ENCODE results near the gene L1CAM.

Gene L1CAM

GRCh38 chrX:153865685-153866084 lies 20.3 kb downstream of the L1CAM start:
- DNase-seq (ENCODE audit: low spot score) (no peak), FAIRE-seq (no peak)

DNA sequence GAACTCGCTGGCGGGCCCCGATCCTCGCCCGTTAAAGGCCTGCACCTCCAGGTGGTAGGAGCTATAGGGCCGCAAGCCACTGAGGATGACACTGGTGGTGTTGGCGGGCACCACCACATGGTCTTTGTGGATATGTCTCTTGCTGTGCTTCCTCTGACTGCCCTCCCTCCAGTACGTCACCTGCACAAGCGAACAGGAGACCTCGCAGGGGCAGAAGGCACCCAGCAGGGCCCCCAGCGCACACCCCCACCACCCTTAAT lies 20.7 kb downstream of the L1CAM start:
- no peak for DNase-seq (ENCODE audit: low spot score)
- FAIRE-seq: no peak

- FAIRE-seq: no peak
- no peak for DNase-seq (ENCODE audit: low spot score)
Measured at GRCh38 chrX:153864561-153865320, 21.2 kb downstream of the L1CAM start.

- no peak for DNase-seq (ENCODE audit: low spot score)
- no peak for FAIRE-seq
Measured at GRCh38 chrX:153864101-153864500, 21.9 kb downstream of the L1CAM start.

- DNase-seq (ENCODE audit: low spot score) (no peak), FAIRE-seq (no peak)
Measured at GRCh38 chrX:153863251-153863991, 22.6 kb downstream of the L1CAM start.

GRCh38 chrX:153862369-153863250 lies 23.4 kb downstream of the L1CAM start:
- DNase-seq (ENCODE audit: low spot score): no peak
- FAIRE-seq: no peak

DNA sequence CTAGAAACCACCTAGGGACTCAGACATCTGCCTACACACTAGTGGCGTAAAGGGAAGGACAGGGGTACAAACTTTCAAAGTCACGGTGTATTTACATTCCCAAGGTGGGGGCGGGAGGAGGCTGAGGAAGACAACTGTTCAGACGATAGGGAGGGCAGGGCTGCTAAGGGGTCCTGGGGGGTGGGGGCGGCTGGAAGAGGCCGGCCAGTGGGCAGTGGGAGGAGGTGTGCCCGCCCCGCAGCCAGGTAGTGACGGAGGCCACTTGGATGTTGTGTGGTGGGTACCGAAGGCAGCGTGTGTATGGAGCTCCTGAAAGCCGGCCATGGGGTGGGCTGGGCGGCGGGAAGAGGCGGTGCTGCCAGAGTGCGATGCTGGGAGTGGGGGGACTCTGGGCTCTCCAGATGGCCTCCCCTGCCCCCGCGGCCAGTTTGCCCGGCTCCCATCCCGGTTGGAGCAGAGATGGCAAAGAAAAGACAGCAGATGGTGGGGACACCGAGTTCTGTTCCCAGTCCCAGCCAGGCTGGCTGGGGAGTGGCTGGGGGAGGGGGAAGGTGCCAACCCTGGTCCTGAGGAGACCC lies 24.2 kb downstream of the L1CAM start:
- DNase-seq (ENCODE audit: low spot score) (no peak), FAIRE-seq (no peak)

GRCh38 chrX:153861151-153861550 lies 24.8 kb downstream of the L1CAM start:
- FAIRE-seq: no peak

DNA sequence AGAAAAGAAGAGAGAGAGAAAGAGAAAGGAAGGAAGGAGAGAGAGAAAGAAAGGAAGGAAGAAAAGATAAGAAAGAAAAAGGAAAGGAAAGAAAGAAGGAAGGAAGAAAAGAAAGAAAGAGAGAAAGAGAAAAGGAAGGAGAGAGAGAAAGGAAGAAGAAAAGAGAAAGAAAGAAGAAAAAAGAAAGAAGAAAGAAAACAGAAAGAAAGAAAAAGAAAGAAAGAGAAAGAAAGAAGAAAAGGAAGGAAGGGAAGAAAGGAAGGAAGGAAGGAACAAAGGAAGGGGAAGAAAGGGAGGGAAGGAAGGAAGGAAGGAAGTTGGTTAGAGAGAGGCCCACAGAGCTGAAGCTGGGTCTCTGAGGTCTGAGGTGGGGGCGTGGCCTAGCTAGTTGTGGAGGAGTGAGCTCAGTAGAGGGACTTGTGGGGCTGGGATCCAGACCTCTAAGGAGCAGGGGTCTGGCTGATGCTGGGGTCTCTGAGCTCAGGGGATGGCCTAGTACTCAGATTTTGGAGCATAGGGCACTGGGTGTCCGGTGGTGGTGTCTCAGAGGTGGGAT lies 28.5 kb downstream of the L1CAM start:
- FAIRE-seq (no peak), DNase-seq (ENCODE audit: low spot score) (no peak)

More at GRCh38 chrX:153861151-153861550, 24.8 kb downstream of the L1CAM start:
- no peak for DNase-seq (ENCODE audit: low spot score)

DNA sequence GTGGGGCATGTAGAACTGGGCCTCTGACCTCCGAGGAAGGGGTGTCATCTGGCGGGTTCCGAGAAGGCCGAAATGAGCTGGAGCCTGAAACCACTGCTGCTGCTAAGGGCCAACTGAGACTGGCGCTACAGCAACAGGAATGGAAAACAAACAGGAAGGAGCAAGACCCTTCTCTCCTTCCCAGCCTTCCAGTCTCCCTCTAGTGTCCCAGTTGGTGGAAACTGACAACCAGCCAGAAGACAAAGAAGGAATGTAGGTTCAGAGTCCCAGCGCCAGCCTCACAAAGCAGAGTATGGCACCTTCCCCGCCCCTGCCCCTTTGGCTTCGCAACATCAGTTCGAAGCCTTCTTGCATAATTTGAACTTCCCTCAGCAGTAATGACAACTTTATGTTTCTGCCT lies 31.3 kb downstream of the L1CAM start:
- DNase-seq (ENCODE audit: low spot score) (no peak), FAIRE-seq (no peak)

DNA sequence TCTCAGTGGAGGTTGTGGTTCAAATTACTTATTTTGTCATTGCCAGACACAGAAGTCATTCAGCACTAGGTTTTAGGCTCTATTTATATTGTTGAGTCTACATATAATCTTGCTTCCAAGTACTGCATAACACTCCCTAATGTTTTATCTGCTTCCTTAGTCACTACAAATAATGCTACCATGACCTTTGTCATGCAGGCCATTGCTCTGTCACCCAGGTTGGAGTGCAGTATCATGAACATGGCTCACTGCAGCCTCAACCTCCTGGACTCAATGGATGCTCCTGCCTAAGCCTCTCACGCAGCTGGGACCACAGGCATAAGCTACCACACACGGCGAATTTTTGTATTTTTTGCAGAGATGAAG lies 32.1 kb downstream of the L1CAM start:
- no peak for DNase-seq (ENCODE audit: low spot score)
- no peak for FAIRE-seq

DNA sequence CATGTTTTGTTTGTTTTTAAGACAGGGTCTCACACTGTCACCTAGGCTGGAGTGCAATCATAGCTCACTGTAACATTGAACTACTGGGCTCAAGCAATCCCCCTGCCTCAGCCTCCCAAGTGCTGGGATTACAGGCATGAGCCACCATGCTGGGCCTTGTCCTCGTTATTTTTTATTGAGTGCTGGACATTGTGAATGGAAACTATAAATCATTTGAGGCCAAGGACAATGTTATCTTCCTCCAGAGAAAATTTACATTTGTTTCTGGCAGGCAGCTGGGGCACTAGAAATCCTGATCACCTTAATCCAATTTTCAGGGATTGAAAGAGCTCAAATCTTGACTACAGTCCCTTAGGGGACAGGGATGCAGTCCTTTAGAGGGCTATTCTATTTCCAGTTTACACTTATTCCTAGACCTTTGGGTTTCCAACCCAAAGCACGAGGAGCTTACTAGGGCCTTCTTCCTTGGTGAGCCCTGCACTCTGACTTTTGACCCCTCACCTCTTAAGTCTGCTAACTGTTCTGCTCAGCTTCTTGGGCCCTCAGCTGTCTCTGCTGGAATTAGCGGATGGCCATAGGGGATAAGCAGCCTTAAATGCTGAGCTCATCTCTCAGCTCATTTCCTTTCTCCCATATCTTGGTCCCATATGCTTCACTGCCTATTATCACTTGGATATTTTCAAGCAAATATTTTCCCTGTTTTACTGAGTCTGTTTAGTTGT lies 32.6 kb downstream of the L1CAM start:
- no peak for DNase-seq (ENCODE audit: low spot score)
- no peak for FAIRE-seq

GRCh38 chrX:153851981-153852380 lies 34.0 kb downstream of the L1CAM start:
- FAIRE-seq: no peak
- DNase-seq (ENCODE audit: low spot score): no peak

DNA sequence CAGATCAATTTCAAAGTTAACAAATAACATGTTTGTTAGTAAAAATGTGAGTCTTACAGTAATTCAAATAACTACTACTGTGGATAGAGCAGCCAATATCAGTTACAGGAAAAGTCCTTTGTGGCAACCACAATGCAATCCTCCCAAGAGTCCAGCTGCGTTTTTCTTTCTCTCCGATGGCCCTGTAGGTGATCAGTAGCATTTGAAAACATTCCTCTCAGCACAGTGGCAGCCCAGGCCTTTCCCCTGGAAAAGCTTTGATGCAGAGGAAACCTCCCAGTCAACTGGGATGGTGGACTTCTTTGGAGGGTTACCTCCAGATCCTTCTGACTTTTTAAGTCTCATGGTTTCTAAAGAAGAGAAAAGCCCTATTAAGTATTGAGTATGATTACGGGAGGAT lies 37.6 kb downstream of the L1CAM start:
- no peak for FAIRE-seq

DNA sequence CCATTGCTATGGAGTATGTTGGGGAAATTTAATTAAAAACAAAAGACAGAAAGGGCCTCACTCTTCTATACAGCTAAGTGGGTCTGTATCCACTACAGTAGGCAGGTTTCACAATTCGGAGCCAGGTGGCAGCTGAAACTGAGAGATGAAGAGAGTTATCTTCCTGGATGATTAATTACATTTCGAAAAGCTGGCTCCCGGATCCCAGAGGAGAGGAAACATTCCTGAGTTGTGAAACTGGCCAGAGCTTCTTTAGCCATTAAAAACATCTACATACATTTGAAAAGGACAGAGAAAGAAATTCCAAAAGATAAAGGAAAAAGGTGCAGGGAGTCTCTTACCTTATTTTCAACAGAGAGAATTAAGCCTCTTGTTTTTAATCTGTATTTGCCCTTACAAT lies 40.1 kb downstream of the L1CAM start:
- FAIRE-seq: no peak

More for the DNA sequence above, 37.6 kb downstream of the L1CAM start:
- DNase-seq (ENCODE audit: low spot score): no peak

DNA sequence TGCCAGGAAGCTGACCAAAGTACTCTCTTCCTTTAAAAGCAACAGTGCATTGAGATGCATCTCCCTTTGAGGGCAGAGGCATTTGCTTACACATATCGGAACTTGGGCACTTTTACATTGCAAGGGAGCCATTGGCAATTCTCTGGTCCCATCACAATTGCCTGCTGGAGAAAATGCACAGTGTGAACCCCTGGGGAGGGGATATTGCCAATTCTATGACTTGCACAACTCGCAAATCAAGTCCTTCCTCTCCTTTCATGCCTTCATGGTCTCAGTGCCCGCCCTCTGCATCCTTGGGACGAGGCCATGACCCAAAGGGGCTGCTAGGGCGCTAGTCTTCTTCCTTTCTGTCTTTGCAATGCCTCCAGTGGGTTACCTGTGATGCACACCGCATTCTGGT lies 40.8 kb downstream of the L1CAM start:
- FAIRE-seq (no peak), DNase-seq (ENCODE audit: low spot score) (no peak)

More for the DNA sequence above, 40.1 kb downstream of the L1CAM start:
- DNase-seq (ENCODE audit: low spot score): no peak

DNA sequence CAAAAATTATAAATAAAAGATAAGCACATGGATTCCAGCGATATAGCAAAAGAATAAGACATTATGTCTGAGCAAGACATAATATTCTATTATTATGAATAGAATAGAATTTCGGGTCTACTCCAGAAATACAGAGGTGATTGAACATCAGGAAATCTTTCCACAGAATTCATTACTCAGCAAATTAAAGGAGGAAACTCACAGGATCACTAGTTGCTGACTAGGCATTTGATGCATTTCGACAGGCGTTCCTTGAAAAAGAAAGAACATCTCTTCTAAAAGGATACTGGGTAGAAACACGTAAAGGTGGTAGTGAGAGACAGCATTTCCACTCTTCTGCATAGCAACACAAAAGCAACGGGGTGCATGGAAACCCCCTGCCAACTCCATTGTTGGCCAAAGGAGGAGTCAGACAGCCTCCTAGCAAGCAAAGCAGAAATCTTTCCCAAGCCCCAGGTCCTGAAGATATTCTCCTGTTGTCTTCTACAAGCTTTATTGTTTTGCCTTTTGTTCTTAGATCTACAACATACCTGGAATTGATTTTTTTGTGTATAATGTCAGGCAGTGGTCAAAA lies 41.4 kb downstream of the L1CAM start:
- DNase-seq (ENCODE audit: low spot score) (no peak), FAIRE-seq (no peak)

DNA sequence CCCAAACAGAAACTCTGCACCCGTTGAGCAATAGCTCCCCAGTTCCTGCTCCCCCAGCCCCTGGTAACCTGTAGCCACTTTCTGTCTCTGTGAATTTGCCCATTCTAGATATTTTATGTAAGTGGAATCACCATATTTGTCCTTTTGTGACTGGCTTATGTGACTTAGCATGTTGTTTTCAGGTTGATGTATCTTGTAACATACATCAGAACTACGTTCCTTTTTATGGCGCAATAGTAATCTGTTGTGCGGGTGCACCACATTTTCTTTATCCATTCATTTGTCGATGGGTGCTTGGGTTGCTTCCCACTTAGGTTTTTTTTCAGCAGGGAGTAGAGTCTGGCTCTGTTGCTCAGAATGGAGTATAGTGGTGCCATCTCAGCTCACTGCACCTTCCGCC lies 49.1 kb downstream of the L1CAM start:
- DNase-seq (ENCODE audit: low spot score) (no peak), FAIRE-seq (no peak)

- FAIRE-seq (no peak), DNase-seq (ENCODE audit: low spot score) (no peak)
Measured at GRCh38 chrX:153832728-153833127, 53.2 kb downstream of the L1CAM start.

- no peak for FAIRE-seq
- DNase-seq (ENCODE audit: low spot score): no peak
Measured at GRCh38 chrX:153831429-153832150, 54.4 kb downstream of the L1CAM start.

Measured in RCC 7860 (cell line).